Spleen (tissue), 7 donors: ENCODE results near the gene PRR5L.

Source experiments
- CTCF ChIP-seq, 11 experiments: fragments of 200-600 bp in 7 of 11; fragments of 450-650 bp in 4 of 11; sonication (generic) in 4 of 11; IDR thresholded peaks in 8 of 11; conservative IDR thresholded peaks in 3 of 11; 1 replicate in 7 of 11; 2 replicates in 4 of 11; pipeline versions ENCODE4 v1.4.0 to v1.8.0; 2016 to 2021; ENCODE audit warnings: antibody characterized with exemption in 11 of 11, inconsistent platforms in 4 of 11, mild to moderate bottlenecking in 1 of 11
- POLR2A ChIP-seq, 3 donors: fragments of 450-650 bp; IDR thresholded peaks; one replicate each; pipeline ENCODE4 v1.5.1; 2017; ENCODE audit warnings: antibody characterized with exemption in 3 of 3, mild to moderate bottlenecking in 1 of 3
- donor health status: DM: no; HTN: no; CAD: no; lungs with moderate emphysema.
- donor health status: DM: no; HTN: no; CAD: no.
- donor health status: DM: no; HTN: no; CAD: no.

GRCh38 chr11:36469063-36469462 is 173.0 kb downstream of the PRR5L start:
- TF ChIP-seq CTCF (IDR thresholded peaks at IDR 0.05 in 8 of 11, conservative IDR thresholded peaks at IDR 0.05 in 3 of 11) (peak in 1 of 11 experiments; percentile 16), POLR2A (IDR thresholded peaks at IDR 0.05) (no peak)
